Endothelial cell of umbilical vein (primary cell): ENCODE data around the gene EEFSEC. TPM values are rescaled to one million over a fixed set of nuclear protein-coding genes. Genes with fewer than 3 reads are reported as not detected.
A peak's percentile ranks its signal among the peaks of the same experiment; 100 is the strongest.

ENCODE experiments used
- BruUV-seq: library from RNA; stranded (reverse); fragments of 400-500 nt; replicated peaks from 2 replicates; lab custom pipeline; 2021; lab: Mats Ljungman, UMichigan
- CTCF ChIA-PET: fragments of 300-600, 350-600 bp; sonication (Branson Sonifier 250); formaldehyde crosslinking; loops from one replicate; lab custom pipeline; 2021; ENCODE audit warnings: antibody characterized with exemption, inconsistent platforms; lab: Charles Lee
- POLR2A ChIA-PET: fragments of 300-600, 350-600 bp; sonication (Branson Sonifier 250); formaldehyde crosslinking; loops from one replicate; lab custom pipeline; 2021; ENCODE audit warnings: antibody characterized with exemption, inconsistent platforms; lab: Charles Lee
- DNase-seq: peaks from one replicate; pipeline ENCODE4 v3.0.0-alpha.2; 2011; ENCODE audit warnings: low read depth, low spot score
- FAIRE-seq: peaks from 2 replicates; lab custom pipeline; 2011; peaks lifted over from hg19 to GRCh38; lab: Jason Lieb, UNC
- H2AFZ ChIP-seq: 2 replicates; pipeline ENCODE4 v1.6.0; 2012; ENCODE audit warnings: low read depth, low read length, control low read depth, inconsistent platforms
- H3K27ac ChIP-seq: 2 replicates; pipeline ENCODE4 v1.5.1; 2011; ENCODE audit warnings: low read depth, mild to moderate bottlenecking, control low read depth, low read length, moderate library complexity; ENCODE audit not compliant: insufficient read depth
- H3K27me3 ChIP-seq, 2 experiments: 2 replicates each; pipeline versions ENCODE4 v1.6.0 to v1.6.1; 2011; ENCODE audit warnings: low read length in 2 of 2, mixed read lengths in 1 of 2; ENCODE audit not compliant: control insufficient read depth in 2 of 2, insufficient read depth in 2 of 2
- H3K36me3 ChIP-seq, 2 experiments: 2 replicates in 1 of 2; 3 replicates in 1 of 2; pipeline ENCODE4 v1.5.1; 2011; ENCODE audit warnings: low read length in 2 of 2, mild to moderate bottlenecking in 1 of 2, moderate library complexity in 1 of 2; ENCODE audit not compliant: control insufficient read depth in 2 of 2, insufficient read depth in 2 of 2; ENCODE audit errors: extremely low read depth in 1 of 2
- H3K4me1 ChIP-seq: 3 replicates; pipeline ENCODE4 v1.5.1; 2011; ENCODE audit warnings: mild to moderate bottlenecking, low read length; ENCODE audit not compliant: control insufficient read depth, insufficient read depth; ENCODE audit errors: extremely low read depth
- H3K4me2 ChIP-seq: 2 replicates; pipeline ENCODE4 v1.6.1; 2011; ENCODE audit warnings: low read length, control low read depth, mixed read lengths; ENCODE audit not compliant: insufficient read depth
- H3K4me3 ChIP-seq, 3 experiments: fragments of 200-600 bp in 1 of 3; sonication (generic), shearing (Covaris generic) in 1 of 3; replicated peaks in 1 of 3; 2 replicates each; pipeline ENCODE4 v1.5.1; 2011 to 2016; ENCODE audit warnings: control low read depth in 3 of 3, low read length in 3 of 3, mild to moderate bottlenecking in 2 of 3, inconsistent platforms in 1 of 3, low read depth in 1 of 3, moderate library complexity in 1 of 3; ENCODE audit not compliant: insufficient read depth in 1 of 3
- H3K79me2 ChIP-seq: 2 replicates; pipeline ENCODE4 v1.6.0; 2012; ENCODE audit warnings: low read length, inconsistent platforms; ENCODE audit not compliant: control insufficient read depth, insufficient read depth
- H3K9ac ChIP-seq: replicated peaks from 2 replicates; pipeline ENCODE3; 2011; ENCODE audit warnings: low read length, control low read depth; ENCODE audit not compliant: insufficient read depth; ENCODE audit errors: extremely low read depth
- H3K9me1 ChIP-seq: replicated peaks from 3 replicates; pipeline ENCODE4 v1.6.0; 2011; ENCODE audit warnings: mild to moderate bottlenecking, low read length; ENCODE audit not compliant: control insufficient read depth, insufficient read depth; ENCODE audit errors: extremely low read depth
- H3K9me3 ChIP-seq: replicated peaks from 2 replicates; pipeline ENCODE4 v1.5.1; 2012; ENCODE audit warnings: low read length, inconsistent platforms; ENCODE audit not compliant: control insufficient read depth, insufficient read depth
- H4K20me1 ChIP-seq: replicated peaks from 2 replicates; pipeline ENCODE3; 2011; ENCODE audit warnings: mild to moderate bottlenecking, low read length; ENCODE audit not compliant: control insufficient read depth, insufficient read depth; ENCODE audit errors: extremely low read depth
- CTCF ChIP-seq, 2 donors: IDR thresholded peaks; 1 replicate in 1 of 2; 2 replicates in 1 of 2; pipeline ENCODE4 v1.5.1; 2011; ENCODE audit warnings: low read length in 2 of 2, mild to moderate bottlenecking in 2 of 2, moderate library complexity in 2 of 2, control low read depth in 1 of 2, inconsistent platforms in 1 of 2, low read depth in 1 of 2; ENCODE audit not compliant: insufficient read depth in 1 of 2; ENCODE audit errors: extremely low read depth in 1 of 2
- EZH2 ChIP-seq: IDR thresholded peaks from 2 replicates; pipeline ENCODE4 v1.6.1; 2012; ENCODE audit warnings: borderline replicate concordance, low read depth, mild to moderate bottlenecking, moderate library complexity, low read length, inconsistent platforms; ENCODE audit not compliant: severe bottlenecking
- FOS ChIP-seq: IDR thresholded peaks from 2 replicates; pipeline ENCODE4 v1.6.1; 2011; ENCODE audit warnings: mild to moderate bottlenecking, low read length, moderate library complexity, borderline replicate concordance; ENCODE audit not compliant: insufficient read depth
- JUN ChIP-seq: IDR thresholded peaks from 2 replicates; pipeline ENCODE4 v1.6.1; 2011; ENCODE audit warnings: borderline replicate concordance, low read depth; ENCODE audit not compliant: insufficient read length, insufficient read depth
- MAX ChIP-seq: IDR thresholded peaks from 2 replicates; pipeline ENCODE4 v1.6.1; 2011; ENCODE audit not compliant: insufficient read depth, insufficient read length
- POLR2A ChIP-seq: IDR thresholded peaks from 2 replicates; pipeline ENCODE4 v1.6.1; 2012; ENCODE audit warnings: low read depth, mild to moderate bottlenecking, control low read depth, low read length
- POLR2AphosphoS5 ChIP-seq: IDR thresholded peaks from 2 replicates; pipeline ENCODE4 v1.6.1; 2012; ENCODE audit warnings: low read depth, mild to moderate bottlenecking, control low read depth, low read length, moderate library complexity; ENCODE audit not compliant: insufficient read depth
- dilution Hi-C: fragments of 300-500 bp; cut with MboI; formaldehyde crosslinking; loops from one replicate; pipeline ENCODE4 v1.15.0; 2019; ENCODE audit warnings: low sequenced_read_pairs; ENCODE audit not compliant: extremely low pct_ligation_motif_present
- intact Hi-C: fragments of 100-400 bp; cut with micrococcal nuclease; formaldehyde crosslinking; loops from one replicate; pipeline ENCODE4 v1.10.0; 2022
- polyA plus RNA-seq, 4 experiments: library from polyadenylated mRNA; depleted of rRNA in 3 of 4; stranded (reverse) in 3 of 4; unstranded in 1 of 4; fragments of >200 nt; gene quantifications; 2 replicates each; pipeline versions ENCODE4 v1.2.1 to v1.2.3, GENCODE V29; 2011 to 2012; ENCODE audit warnings: missing spikeins in 1 of 4
- total RNA-seq: library from RNA; stranded (reverse); gene quantifications from 2 replicates; pipeline ENCODE4 v1.2.3, GENCODE V29; 2021

The EEFSEC gene
- total and polyA plus RNA-seq, 2 donors (not counting 3 experiments of a cell fraction or from before 2014, with no cell fraction given), result 13.1 to 14.5 TPM

GRCh38 chr3:128122013-128122412 is 31.3 kb upstream of the EEFSEC start:
- no peaks in the 10 kb centered on the region for H3K27me3 ChIP-seq
- FAIRE-seq (no peak), DNase-seq (no peak)
- peak overlapping the region; percentile 92 for H3K4me2 ChIP-seq
- no peak overlapping the region for H3K4me3 ChIP-seq
- intact Hi-C loops, result loop anchor here (2.0 kb wide), 1 partner anchor 45 kb away; no protein-coding TSS in a partner anchor
- POLR2A ChIA-PET, result no interaction called here
- CTCF ChIA-PET, result interaction anchor here (3.1 to 3.6 kb wide), 2 partner anchors 9 to 27 kb away, joined by 26 to 47 read pairs; no protein-coding TSS in a partner anchor
- BruUV-seq, result no TSS peak
- H3K27ac ChIP-seq, result no peak overlapping the region
- H3K9me1 ChIP-seq, result no peaks in the 10 kb centered on the region
- dilution Hi-C loops, result no loop called here
- H3K9ac ChIP-seq, result no peak overlapping the region
- H3K9me3 ChIP-seq, result no peaks in the 10 kb centered on the region
- no peaks in the 10 kb centered on the region for H4K20me1 ChIP-seq
- peaks cover 12% of the 10 kb centered on the region for H3K4me1 ChIP-seq
- TF ChIP-seq EZH2 (no peak), POLR2A (peak; percentile 2)
- H2AFZ ChIP-seq, result no peak overlapping the region
- peaks cover 19% of the 10 kb centered on the region for H3K79me2 ChIP-seq
- no peaks in the 10 kb centered on the region for H3K36me3 ChIP-seq

- Histone ChIP-seq H3K4me2 (peak overlapping the region; percentile 92), H3K9ac (peak overlapping the region; percentile 72), H3K79me2 (peaks cover 19% of the 10 kb centered on the region), H3K9me1 (no peaks in the 10 kb centered on the region), H3K27me3 (no peaks in the 10 kb centered on the region), H2AFZ (peak overlapping the region; percentile 81), H4K20me1 (no peaks in the 10 kb centered on the region), H3K4me1 (peaks cover 12% of the 10 kb centered on the region), H3K36me3 (no peaks in the 10 kb centered on the region), H3K4me3 (peak overlapping the region; percentile 59 to 85 (median 78)), H3K27ac (peak overlapping the region; percentile 57), H3K9me3 (no peaks in the 10 kb centered on the region)
- intact Hi-C loops, result loop anchor here (1.0 to 2.0 kb wide), 3 partner anchors 11 to 360 kb away; no protein-coding TSS in a partner anchor
- FAIRE-seq, result no peak
- dilution Hi-C loops, result no loop called here
- no TSS peak for BruUV-seq
- ChIA-PET CTCF (interaction anchor here (0.9 to 3.6 kb wide), 11 partner anchors 11 to 432 kb away, joined by 3 to 47 read pairs (median 5); no protein-coding TSS in a partner anchor), POLR2A (interaction anchor here (1.3 to 1.8 kb wide), 2 partner anchors 10 to 11 kb away, joined by 3 to 5 read pairs; no protein-coding TSS in a partner anchor)
- TF ChIP-seq EZH2 (no peak), CTCF (IDR thresholded peaks at IDR 0.05; ENCODE audit: extremely low read depth in 1 of 2, insufficient read depth in 1 of 2, low read depth in 1 of 2, low read length in 2 of 2) (no peak), FOS (no peak), POLR2AphosphoS5 (no peak), MAX (no peak), JUN (no peak), POLR2A (no peak)
- DNase-seq, result peak; percentile 10
Observed at GRCh38 chr3:128123156-128123537, 30.1 kb upstream of the EEFSEC start.
